DND-41 (cell line): ENCODE measurements around the gene PATL1.
"Not testable (repeated sequence)": the region's sequence is repeated elsewhere in the genome, so short reads cannot be mapped to it uniquely, and the experiment has no call there.

Experiments
- CTCF ChIP-seq: IDR thresholded peaks from 2 replicates; pipeline ENCODE4 v1.5.1; 2012; ENCODE audit warnings: borderline replicate concordance, low read length, moderate library complexity, mild to moderate bottlenecking; ENCODE audit not compliant: poor library complexity, severe bottlenecking; ENCODE audit errors: extremely low read depth
- EZH2 ChIP-seq: IDR thresholded peaks from 3 replicates; pipeline ENCODE4 v1.6.1; 2012; ENCODE audit warnings: borderline replicate concordance, low read depth, mild to moderate bottlenecking, moderate library complexity, low read length, inconsistent platforms; ENCODE audit not compliant: severe bottlenecking

GRCh38 chr11:59700157-59700556 lies 31.3 kb upstream of the PATL1 start:
- TF ChIP-seq CTCF, EZH2: not testable (repeated sequence)
